NCI-H1092 treated with DMSO at 0.1 percent for 48 hours (cell line): Measurements from ENCODE around the gene TMEM41B.
"Not testable (repeated sequence)": the region's sequence is repeated elsewhere in the genome, so short reads cannot be mapped to it uniquely, and the experiment has no call there.

Experiments used
- DNase-seq: peaks from one replicate; lab custom pipeline; 2025; lab: John Stamatoyannopoulos, UW

The TMEM41B gene

GRCh38 chr11:9259981-9260837, 54.2 kb downstream of the TMEM41B start:
- DNase-seq, result no peak

- DNase-seq, result not testable (repeated sequence)
Measured at GRCh38 chr11:9258279-9258678, 56.1 kb downstream of the TMEM41B start.

- no peak for DNase-seq
Measured at GRCh38 chr11:9254416-9254815, 60.0 kb downstream of the TMEM41B start.

DNA sequence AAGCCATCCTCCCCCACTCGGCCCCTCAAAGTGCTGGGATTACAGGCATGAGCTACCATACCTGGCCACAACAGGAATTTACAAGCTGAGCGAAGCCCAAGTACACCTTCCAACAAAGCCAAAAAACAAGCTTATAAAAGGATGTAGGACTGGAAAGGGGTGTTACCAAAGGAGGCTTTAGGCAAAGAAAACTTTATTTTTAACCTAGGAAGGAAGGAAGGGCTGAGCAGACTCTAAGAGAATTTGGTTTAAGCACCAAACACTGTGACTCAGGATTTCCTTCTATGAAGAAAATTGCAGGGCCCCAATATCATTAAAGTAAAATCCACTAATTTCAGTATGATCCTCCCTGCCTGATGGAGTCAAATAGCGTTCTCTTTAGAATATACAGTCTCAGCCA, 61.3 kb downstream of the TMEM41B start:
- no peak for DNase-seq

DNA sequence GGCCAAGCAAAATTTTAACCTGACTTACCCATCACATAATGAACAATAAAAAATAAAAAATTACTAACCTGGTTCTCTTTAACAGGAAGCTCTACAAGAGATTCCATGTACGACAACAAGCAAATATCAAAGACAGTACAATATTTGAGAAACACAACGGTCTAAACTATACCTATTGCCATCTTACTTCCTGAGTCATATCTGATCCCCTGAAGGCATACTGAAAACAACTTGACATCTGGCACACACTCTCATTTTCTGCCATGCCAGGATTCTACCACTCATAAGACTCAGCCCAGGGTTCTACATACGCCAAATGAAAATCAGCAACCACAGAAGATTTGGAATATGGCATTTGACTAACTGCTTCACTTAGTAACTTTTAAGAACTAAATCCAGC, 63.1 kb downstream of the TMEM41B start:
- DNase-seq, result no peak

DNA sequence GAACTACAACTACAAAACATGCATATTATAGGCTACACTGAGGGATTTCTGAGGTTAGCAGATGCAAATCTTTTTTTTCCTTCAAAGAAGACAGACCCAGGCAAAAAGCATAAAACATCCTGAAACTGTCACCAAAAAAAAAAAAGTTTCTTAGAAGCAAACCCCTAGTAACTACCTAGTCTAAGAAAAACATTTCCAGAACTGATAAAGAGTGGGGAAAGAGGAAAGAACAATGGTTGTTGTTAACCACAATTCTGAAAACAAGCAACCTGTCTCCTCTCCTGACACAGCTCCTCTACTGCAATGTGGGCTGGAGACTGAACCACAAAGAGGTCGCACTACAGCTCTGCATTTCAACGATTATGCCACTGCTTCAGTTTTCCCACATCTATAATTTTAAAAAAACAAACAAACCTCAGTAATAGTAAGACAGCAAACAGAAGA, 64.2 kb downstream of the TMEM41B start:
- no peak for DNase-seq

GRCh38 chr11:9249252-9249651, 65.1 kb downstream of the TMEM41B start:
- no peak for DNase-seq

DNA sequence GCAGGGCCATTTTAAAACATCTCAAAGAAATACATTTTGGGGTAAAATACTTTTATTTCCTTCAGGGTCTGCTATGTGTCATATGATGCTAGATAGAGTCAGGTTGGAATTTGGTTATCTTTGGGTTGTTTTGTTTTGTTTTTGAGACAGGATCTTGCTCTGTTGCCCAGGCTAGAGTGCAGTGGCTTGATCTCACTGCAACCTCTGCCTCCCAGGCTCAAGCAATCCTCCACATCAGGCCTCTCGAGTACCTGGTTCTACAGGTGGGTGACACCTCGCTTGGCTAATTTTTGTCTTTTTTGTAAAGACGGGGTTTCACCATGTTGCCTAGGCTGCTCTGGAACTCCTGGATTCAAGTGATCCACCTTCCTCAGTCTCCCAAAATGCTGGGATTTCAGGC, 66.5 kb downstream of the TMEM41B start:
- no peak for DNase-seq

DNA sequence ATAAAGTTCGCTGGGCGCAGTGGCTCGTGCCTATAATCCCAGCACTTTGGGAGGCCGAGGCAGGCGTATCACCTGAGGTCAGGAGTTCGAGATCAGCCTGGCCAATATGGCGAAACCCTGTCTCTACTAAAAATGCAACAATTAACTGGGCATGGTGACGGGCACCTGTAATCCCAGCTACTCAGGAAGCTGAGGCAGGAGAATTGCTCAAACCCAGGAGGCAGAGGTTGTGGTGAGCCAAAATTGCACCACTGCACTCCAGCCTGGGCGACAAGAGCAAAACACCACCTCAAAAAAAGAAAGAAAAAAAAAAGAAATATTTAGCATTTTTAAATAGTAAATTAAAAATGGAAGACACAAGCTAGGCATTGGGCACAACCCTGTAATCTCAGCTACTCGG, 78.2 kb downstream of the TMEM41B start:
- not testable (repeated sequence) for DNase-seq

GRCh38 chr11:9232482-9232881, 81.9 kb downstream of the TMEM41B start:
- DNase-seq, result no peak

GRCh38 chr11:9231848-9232177, 82.6 kb downstream of the TMEM41B start:
- no peak for DNase-seq
